Measurements from ENCODE around the gene COL5A1.

DNA sequence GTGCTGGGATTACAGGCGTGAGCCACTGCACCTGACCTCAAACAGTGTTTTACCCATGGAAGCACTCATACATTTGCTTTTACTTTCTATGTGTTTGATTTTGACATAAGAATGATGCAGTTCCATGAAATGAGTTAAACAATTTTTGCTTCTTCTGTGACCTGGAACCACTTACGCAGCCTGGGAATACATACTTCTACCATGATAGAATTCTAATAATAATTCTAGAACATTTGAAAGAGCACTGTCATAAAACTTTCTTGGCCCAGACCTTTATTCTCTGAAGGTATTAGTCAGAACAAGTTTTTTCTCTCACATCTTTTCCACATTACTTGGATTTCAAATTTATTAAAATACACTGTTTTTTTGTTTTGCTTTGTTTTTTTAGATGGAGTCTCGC, 25.3 kb upstream of the COL5A1 start:
- TF ChIP-seq EZH2 (IDR thresholded peaks at IDR 0.05; ENCODE audit: low read depth, unreplicated experiment), result no peak
- TF ChIP-seq POLR2AphosphoS5 (IDR thresholded peaks at IDR 0.05; ENCODE audit: low read depth), result no peak
- TF ChIP-seq CTCF (conservative IDR thresholded peaks at IDR 0.05; ENCODE audit: low read depth in 2 of 2), result no peak
- no peak for TF ChIP-seq CREB1 (CRISPR knock-in tag; IDR thresholded peaks at IDR 0.05; ENCODE audit: low read depth)

All from GM23338 (cell line).